NK-92 treated with Interleukin-12 subunit alpha and Interleukin-12 subunit beta, amount 100 ng/mL, for 24 hours (cell line): ENCODE results near the gene GJD2.

Experiments
- DNase-seq: peaks from one replicate; lab custom pipeline; 2025; lab: John Stamatoyannopoulos, UW

The GJD2 gene

DNA sequence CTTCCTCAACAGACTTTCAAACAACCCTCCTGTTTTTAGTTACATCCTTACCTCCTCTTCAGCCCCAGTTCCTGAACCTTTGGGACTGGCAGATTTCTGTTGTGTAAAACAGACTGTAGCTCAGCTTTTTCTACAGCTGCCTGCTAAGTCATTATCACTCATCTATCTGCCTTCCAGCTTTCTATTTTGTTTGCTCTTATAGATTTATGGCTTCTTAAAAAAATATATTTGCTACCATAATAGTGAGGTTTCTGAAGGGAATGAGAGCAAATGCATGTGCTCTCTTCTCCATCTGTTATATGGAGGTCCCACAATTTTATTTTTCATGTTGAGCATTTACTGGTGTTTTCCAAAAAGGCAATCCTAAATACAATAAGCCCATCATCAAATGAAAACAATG lies 18.2 kb upstream of the GJD2 start:
- no peak for DNase-seq

DNA sequence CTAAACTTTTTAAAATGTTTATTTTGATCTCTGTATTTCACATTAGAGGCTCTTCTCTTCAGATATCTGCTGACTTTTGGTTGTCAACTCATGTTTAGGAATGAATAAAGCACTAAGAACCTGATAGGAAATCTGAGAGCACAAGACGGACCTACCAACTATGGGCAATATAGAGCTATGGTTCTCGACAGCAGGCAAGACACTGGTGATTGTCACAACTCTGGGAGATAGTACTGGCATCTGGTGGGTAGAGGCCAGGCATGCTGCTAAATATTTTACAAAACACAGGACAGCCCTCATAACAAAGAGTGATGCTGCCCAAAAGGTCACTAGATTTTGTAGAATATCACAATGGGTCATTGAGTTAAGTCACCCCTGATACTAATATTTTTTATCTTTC lies 17.5 kb upstream of the GJD2 start:
- DNase-seq: no peak

GRCh38 chr15:34769711-34770110 lies 14.9 kb upstream of the GJD2 start:
- no peak for DNase-seq

GRCh38 chr15:34768530-34768929 lies 13.7 kb upstream of the GJD2 start:
- no peak for DNase-seq

GRCh38 chr15:34765741-34766140 lies 10.9 kb upstream of the GJD2 start:
- no peak for DNase-seq

DNA sequence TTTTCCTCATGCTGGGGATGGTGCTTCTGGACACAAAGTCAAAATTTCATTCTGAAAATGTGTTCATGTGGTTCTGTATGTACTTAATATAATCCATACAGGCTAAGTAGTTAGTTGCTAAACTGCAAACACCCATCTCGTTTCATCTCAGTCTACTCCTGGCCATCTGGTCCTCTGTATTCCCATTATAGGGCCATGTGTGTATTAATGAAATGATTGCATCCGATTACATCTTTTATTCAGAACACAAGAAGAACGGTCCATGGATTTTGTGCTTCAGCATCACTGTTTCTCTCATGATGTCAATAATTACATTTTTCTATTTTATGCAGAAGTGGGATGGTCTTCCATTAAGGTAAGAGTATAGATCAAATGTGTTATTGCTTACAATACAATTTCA lies 6.1 kb upstream of the GJD2 start:
- DNase-seq: no peak

- no peak for DNase-seq
Measured at GRCh38 chr15:34759992-34760391, 5.2 kb upstream of the GJD2 start.

- DNase-seq: no peak
Measured at GRCh38 chr15:34759347-34759746, 4.5 kb upstream of the GJD2 start.

GRCh38 chr15:34757262-34757661 lies 2.5 kb upstream of the GJD2 start:
- no peak for DNase-seq

DNA sequence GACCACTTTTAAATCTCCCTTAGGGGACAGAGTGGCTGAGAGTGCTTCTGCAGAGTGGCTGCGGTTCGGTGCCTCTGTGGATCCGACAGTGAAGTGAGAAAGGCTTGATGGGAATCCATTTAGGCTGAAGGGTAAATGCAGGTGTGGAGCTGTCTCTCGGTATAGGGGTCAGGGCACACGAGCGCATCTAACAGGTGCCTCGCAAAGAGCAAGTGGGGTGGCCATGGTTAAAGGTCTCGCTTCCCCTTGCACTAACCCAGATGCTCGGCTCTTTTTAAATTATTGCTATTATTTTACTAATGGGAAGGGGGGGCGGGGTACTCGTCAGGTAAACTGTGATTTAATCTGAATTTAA lies 598 bp upstream of the GJD2 start:
- DNase-seq: no peak

- no peak for DNase-seq
Measured at GRCh38 chr15:34754171-34754601, 612 bp downstream of the GJD2 start.

DNA sequence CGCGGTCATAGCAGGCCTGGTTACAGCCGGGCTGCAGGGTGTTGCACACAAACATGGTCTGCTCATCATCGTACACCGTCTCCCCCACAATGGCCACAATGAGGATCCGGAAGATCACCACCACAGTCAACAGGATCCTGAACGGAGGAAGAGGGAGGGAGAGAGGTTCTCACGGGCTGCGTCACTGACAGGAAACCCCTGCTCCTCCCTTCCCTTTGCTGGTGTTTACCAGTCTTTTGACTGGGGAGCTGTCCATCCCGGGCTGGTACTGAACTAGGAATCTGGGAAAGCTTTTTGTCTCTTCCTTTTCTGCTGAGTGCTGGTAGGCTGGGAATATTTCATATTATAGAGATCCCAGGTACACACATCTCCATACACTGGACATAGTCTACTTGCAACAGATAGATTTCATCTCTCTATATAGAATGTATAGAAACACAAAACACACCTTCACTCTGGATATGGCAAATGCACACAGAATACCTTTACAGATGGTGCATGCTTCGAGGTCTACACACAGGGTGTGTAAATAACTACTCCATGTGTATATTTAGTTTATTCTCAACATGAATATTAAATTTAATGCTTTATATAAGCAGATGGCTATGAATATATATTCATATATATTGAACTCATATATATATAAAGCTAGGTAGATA lies 1.4 kb downstream of the GJD2 start:
- no peak for DNase-seq

- DNase-seq: no peak
Measured at GRCh38 chr15:34749691-34750090, 5.1 kb downstream of the GJD2 start.

- no peak for DNase-seq
Measured at GRCh38 chr15:34739346-34739745, 15.5 kb downstream of the GJD2 start.

- DNase-seq: no peak
Measured at GRCh38 chr15:34738002-34738401, 16.8 kb downstream of the GJD2 start.

DNA sequence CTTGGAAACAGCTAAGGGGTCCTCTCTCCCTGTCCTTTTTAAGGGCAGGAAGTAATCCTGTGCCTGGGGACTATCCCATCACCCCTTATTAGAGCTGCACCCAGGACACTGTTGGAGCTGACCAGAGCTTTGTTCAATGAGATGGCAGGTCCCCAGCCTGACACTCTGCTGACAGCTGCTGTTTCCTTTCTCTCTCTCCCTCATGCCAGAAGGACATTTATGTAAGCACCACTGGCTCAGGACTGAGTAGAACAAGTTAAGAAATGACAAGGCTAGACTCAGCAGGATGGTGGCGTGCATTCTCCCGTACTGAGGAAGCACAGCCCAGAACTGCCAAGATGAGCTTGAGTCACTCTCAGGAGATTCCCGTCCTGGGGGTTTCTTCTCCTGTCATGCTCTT lies 17.3 kb downstream of the GJD2 start:
- no peak for DNase-seq

GRCh38 chr15:34734303-34734702 lies 20.5 kb downstream of the GJD2 start:
- no peak for DNase-seq

DNA sequence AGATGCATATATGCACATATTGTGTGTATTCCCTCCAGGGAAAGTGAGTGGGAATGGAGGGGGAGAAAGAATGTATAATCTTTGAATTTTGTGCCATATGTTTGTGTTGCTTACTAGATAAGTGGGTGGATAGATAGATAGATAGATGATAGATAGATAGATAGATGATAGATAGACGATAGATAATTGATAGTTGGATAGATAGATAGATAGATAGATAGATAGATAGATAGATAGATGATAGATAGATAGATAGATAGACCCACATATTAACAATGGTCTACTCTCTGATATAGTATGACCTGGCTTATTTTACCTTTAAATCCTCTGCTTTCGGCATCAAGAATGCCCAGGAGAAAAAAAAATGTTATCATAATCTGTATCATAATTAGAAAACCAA lies 21.2 kb downstream of the GJD2 start:
- no peak for DNase-seq

DNA sequence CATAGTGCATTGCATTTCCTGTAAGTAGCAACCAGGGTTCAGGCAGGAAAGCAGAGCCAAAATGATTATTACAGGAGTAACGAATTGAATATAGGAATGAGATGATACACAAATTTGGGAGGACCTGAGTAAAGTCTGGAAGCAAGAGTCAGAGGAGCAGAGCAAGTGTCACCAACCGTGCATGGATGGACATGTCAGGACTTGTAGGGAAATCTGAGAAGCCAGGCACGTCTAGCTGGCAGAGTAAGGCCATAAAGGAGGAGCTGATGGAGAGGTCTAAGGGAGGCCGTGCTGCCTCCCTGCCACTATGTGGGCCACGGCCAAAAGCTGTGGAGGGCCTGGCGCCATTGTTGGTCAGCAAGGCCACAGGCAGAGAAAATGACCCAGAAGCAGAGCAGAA lies 22.4 kb downstream of the GJD2 start:
- no peak for DNase-seq

- no peak for DNase-seq
Measured at GRCh38 chr15:34730701-34731100, 24.1 kb downstream of the GJD2 start.

DNA sequence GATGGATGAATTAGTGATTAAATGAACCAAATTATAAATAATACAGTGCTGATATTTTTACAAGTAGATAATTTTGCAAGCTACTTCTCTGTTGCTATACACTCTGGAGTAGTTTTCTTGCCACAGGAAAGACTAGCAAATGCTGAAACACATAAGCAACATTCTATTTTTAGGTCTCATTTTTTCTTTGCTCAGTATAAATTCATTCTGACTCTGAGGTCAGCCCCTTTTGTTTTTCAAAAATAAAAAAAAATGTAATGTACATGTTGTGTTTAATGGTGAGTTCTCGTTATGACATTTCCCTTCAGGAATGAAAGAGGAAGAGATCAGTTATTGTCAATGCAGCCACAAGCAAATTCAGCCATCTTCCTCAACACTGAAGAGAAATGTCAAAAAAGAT lies 24.9 kb downstream of the GJD2 start:
- DNase-seq: no peak

DNA sequence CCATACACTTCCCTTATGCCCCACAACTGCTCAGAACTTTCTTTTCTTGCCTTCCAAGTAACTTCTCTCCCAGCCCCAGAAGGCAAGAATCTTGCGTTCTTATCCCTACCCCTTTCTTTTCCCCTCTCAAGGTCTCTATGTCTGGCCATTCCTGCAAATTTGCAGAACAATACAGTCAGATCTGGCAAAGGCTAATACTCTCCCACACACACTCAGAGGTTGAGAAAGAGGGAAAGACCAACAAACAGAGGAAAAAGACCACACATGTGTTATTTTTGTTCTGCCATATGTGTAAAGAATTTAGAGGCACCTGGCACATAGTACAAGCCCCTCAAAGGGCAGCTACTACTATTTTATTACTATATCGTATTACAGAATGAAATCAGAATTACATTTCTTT lies 25.7 kb downstream of the GJD2 start:
- no peak for DNase-seq

DNA sequence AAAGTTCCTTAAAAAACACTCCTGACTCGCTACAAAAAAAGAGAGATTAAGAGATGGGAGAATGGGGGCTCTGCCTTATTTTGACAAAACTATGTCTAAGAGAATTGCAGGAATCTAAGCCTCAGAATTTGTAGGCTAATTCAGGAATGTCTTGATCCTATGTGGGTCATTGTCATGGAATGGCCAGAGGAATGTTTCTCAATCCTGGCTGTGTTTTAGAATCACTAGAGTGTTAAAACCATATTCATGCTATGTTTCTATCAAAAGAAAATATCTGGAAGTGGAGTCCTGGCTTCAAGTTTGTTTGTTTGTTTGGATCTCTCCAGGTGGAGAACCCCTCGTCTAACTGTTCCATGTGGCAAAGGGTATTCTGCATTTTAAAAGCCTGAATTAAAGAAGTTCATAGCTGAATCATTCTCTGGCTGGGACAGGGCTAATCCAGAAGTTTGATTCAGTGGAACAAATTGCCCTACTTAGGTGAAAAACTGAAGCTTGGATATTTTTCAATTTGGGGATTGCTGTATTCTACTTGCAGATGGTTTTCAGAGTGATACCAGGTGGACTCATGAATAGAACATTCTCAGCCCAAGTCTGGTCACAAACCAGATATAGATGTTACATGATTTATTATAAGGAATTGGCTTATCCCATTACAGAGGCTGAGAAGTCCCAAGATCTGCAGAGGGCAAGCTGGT lies 28.2 kb downstream of the GJD2 start:
- DNase-seq: no peak

DNA sequence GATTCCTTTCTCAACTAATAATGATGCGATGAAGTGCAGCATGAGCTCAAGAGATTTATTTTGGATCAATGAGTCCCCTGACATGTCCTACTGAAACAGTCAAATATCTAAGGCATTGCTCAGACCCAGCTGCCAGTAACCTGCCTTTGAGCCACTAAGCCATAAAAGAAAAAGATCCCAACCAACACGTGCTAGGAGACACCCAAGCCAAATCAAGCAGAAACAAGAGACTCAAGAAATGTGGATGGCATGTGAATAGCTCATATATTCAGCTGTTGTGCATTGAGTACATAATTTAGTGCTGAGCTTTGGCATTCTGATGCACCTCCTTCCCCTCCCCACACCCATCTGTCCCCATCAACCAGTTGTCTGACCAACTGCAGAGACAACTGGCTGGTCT lies 29.2 kb downstream of the GJD2 start:
- DNase-seq: no peak
